HCT116 (cell line): ENCODE results near the gene FADS1. TPM values are rescaled to one million over a fixed set of nuclear protein-coding genes. Genes with fewer than 3 reads are reported as not detected.

ENCODE experiments used
- ATAC-seq: fragments of 200-7000 bp; cut with Tn5 transposase; 2 replicates; pipeline ENCODE4 v1.9.1; 2020; ENCODE audit warnings: mild to moderate bottlenecking, moderate library complexity
- BruUV-seq: library from RNA; stranded (reverse); fragments of 400-500 nt; replicated peaks from 2 replicates; lab custom pipeline; 2021; lab: Mats Ljungman, UMichigan
- CTCF ChIA-PET: fragments of 300-600 bp; sonication (Branson Sonifier 250); formaldehyde crosslinking; loops from one replicate; lab custom pipeline; 2021; ENCODE audit warnings: antibody characterized with exemption; lab: Charles Lee
- POLR2A ChIA-PET: fragments of 300-600, 350-600 bp; sonication (Branson Sonifier 250); formaldehyde crosslinking; loops from one replicate; lab custom pipeline; 2021; ENCODE audit warnings: antibody characterized with exemption; lab: Charles Lee
- RAD21 ChIA-PET, 2 experiments: fragments of 300-600 bp; sonication (Branson Sonifier 250); formaldehyde crosslinking; loops; one replicate each; lab custom pipeline; 2023; ENCODE audit warnings: low total read pairs in 2 of 2; ENCODE audit not compliant: uncharacterized antibody in 2 of 2, unreplicated experiment in 2 of 2, low non-redundant PET in 1 of 2; lab: Charles Lee
- DNase-seq: peaks from one replicate; pipeline ENCODE4 v3.0.0-alpha.2; 2010; ENCODE audit warnings: low read depth, low spot score
- H2AFZ ChIP-seq: fragments of 200-600 bp; shearing (Covaris generic), sonication (generic); 2 replicates; pipeline ENCODE4 v1.6.1; 2017; ENCODE audit warnings: low read depth, mixed run types, mixed read lengths, antibody characterized with exemption, low read length; ENCODE audit not compliant: poor library complexity, severe bottlenecking
- H3K27ac ChIP-seq: 2 replicates; pipeline ENCODE4 v1.5.1; 2012; ENCODE audit warnings: low read depth, low read length
- H3K27me3 ChIP-seq: fragments of 200-600 bp; sonication (generic); 2 replicates; pipeline ENCODE4 v1.6.1; 2016; ENCODE audit warnings: mixed run types, low read length, mixed read lengths; ENCODE audit not compliant: insufficient read depth
- H3K36me3 ChIP-seq, 2 experiments: fragments of 200-500 bp in 1 of 2; fragments of 200-600 bp in 1 of 2; sonication (Bioruptor generic) in 1 of 2; sonication (generic) in 1 of 2; 2 replicates each; pipeline versions ENCODE4 v1.5.1 to v1.6.1; 2014 to 2016; ENCODE audit warnings: low read length in 2 of 2, inconsistent platforms in 1 of 2, mixed read lengths in 1 of 2, mixed run types in 1 of 2; ENCODE audit not compliant: insufficient read depth in 2 of 2, control insufficient read depth in 1 of 2
- H3K4me1 ChIP-seq, 2 experiments: fragments of 200-600 bp in 1 of 2; sonication (generic) in 1 of 2; 2 replicates each; pipeline versions ENCODE4 v1.5.1 to v1.6.1; 2012 to 2017; ENCODE audit warnings: low read length in 2 of 2, inconsistent platforms in 1 of 2, mild to moderate bottlenecking in 1 of 2, mixed read lengths in 1 of 2, mixed run types in 1 of 2, moderate library complexity in 1 of 2; ENCODE audit not compliant: insufficient read depth in 2 of 2, control insufficient read depth in 1 of 2
- H3K4me2 ChIP-seq: fragments of 200-600 bp; sonication (generic); 2 replicates; pipeline ENCODE4 v1.6.1; 2017; ENCODE audit warnings: mixed run types, low read length, mixed read lengths
- H3K4me3 ChIP-seq, 2 experiments: fragments of 200-600 bp in 1 of 2; sonication (generic) in 1 of 2; replicated peaks in 1 of 2; 2 replicates each; pipeline ENCODE4 v1.5.1; 2011 to 2016; ENCODE audit warnings: low read length in 2 of 2, control low read depth in 1 of 2, low read depth in 1 of 2, mild to moderate bottlenecking in 1 of 2, mixed read lengths in 1 of 2, mixed run types in 1 of 2
- H3K79me2 ChIP-seq: fragments of 200-600 bp; sonication (generic); 2 replicates; pipeline ENCODE4 v1.6.1; 2017; ENCODE audit warnings: mild to moderate bottlenecking, mixed run types, low read length, moderate library complexity, mixed read lengths; ENCODE audit not compliant: insufficient read depth
- H3K9ac ChIP-seq: fragments of 200-600 bp; sonication (generic); 2 replicates; pipeline ENCODE4 v1.6.1; 2016; ENCODE audit warnings: low read length, mixed read lengths
- H3K9me2 ChIP-seq: fragments of 200-600 bp; sonication (generic), shearing (Covaris generic); 2 replicates; pipeline ENCODE4 v1.6.1; 2017; ENCODE audit warnings: mixed run types, mild to moderate bottlenecking, moderate library complexity; ENCODE audit not compliant: insufficient read depth
- H3K9me3 ChIP-seq, 2 experiments: fragments of 200-500 bp in 1 of 2; fragments of 200-600 bp in 1 of 2; sonication (Bioruptor generic) in 1 of 2; sonication (generic) in 1 of 2; 2 replicates each; pipeline ENCODE4 v1.6.1; 2014 to 2017; ENCODE audit warnings: low read length in 2 of 2, mixed read lengths in 2 of 2, inconsistent platforms in 1 of 2, low read depth in 1 of 2, mild to moderate bottlenecking in 1 of 2, mixed run types in 1 of 2, moderate library complexity in 1 of 2; ENCODE audit not compliant: control insufficient read depth in 1 of 2, insufficient read depth in 1 of 2
- H4K20me1 ChIP-seq: fragments of 200-600 bp; sonication (generic), shearing (Covaris generic); 2 replicates; pipeline ENCODE4 v1.6.1; 2017; ENCODE audit warnings: mixed run types, mild to moderate bottlenecking, moderate library complexity; ENCODE audit not compliant: insufficient read depth
- TCF7L2 ChIP-seq: IDR thresholded peaks from 2 replicates; pipeline ENCODE4 v1.7.0; 2011; ENCODE audit warnings: borderline replicate concordance, inconsistent platforms; ENCODE audit not compliant: insufficient read depth, insufficient read length; ENCODE audit errors: extremely low read depth
- YY1 ChIP-seq: IDR thresholded peaks from 2 replicates; pipeline ENCODE4 v1.6.1; 2011; ENCODE audit warnings: low read length, low read depth, moderate library complexity, mild to moderate bottlenecking; ENCODE audit not compliant: insufficient replicate concordance; ENCODE audit errors: extremely low read depth
- ZNF274 ChIP-seq: fragments of 200-500 bp; sonication (Bioruptor generic); IDR thresholded peaks from 2 replicates; pipeline ENCODE4 v1.6.1; 2014; ENCODE audit warnings: mild to moderate bottlenecking, low read depth, low read length, inconsistent platforms
- intact Hi-C: fragments of 100-400 bp; cut with micrococcal nuclease; formaldehyde crosslinking; loops from 2 replicates; pipeline ENCODE4 v1.10.0; 2022
- total RNA-seq: library from RNA; stranded (reverse); gene quantifications from one replicate; pipeline ENCODE4 v1.2.1, GENCODE V29; 2021; ENCODE audit not compliant: unreplicated experiment
- TF ChIP-seq, protein P1 (sequence below): IDR thresholded peaks from 2 replicates; pipeline ENCODE4 v1.6.1; 2012; ENCODE audit warnings: low read depth

FADS1 gene
- total RNA-seq, 1 experiment from 2014 or later, result 56.6 TPM

DNA sequence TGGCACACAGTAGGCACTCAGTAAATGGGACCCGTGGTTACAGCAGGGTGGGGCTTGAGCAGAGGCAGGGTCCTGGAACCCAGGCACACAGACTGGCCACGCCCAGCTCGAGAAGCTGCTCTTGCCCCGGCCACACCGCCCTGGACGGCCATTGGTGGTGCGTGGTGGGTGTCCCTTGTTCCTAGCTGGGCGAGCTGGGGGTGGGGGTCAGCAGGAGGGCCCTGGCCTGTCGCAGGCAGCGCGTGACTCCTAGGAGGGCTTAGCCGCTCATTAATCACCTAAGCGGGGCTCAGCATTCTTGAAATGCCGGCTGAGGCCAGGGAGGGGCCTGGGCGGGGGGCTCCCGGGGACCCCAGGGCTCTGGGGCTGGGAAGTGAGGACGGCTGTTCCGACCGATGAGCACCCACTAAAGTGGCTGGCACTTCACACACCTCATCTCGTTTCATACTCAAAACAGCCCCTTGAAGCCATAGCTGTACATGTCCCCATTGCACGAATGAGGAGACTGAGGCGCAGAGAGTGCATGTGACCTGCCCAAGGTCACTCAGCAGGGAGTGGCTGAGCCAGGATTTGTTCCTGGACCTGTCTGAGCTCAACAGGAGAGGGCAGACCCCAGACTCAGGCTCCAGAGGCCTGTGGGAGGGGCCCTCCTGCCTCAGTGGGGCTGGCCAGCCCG, 52.7 kb downstream of the FADS1 start:
- TF ChIP-seq YY1, result no peak
- no peak for TF ChIP-seq TCF7L2
- TF ChIP-seq, protein P1, sequence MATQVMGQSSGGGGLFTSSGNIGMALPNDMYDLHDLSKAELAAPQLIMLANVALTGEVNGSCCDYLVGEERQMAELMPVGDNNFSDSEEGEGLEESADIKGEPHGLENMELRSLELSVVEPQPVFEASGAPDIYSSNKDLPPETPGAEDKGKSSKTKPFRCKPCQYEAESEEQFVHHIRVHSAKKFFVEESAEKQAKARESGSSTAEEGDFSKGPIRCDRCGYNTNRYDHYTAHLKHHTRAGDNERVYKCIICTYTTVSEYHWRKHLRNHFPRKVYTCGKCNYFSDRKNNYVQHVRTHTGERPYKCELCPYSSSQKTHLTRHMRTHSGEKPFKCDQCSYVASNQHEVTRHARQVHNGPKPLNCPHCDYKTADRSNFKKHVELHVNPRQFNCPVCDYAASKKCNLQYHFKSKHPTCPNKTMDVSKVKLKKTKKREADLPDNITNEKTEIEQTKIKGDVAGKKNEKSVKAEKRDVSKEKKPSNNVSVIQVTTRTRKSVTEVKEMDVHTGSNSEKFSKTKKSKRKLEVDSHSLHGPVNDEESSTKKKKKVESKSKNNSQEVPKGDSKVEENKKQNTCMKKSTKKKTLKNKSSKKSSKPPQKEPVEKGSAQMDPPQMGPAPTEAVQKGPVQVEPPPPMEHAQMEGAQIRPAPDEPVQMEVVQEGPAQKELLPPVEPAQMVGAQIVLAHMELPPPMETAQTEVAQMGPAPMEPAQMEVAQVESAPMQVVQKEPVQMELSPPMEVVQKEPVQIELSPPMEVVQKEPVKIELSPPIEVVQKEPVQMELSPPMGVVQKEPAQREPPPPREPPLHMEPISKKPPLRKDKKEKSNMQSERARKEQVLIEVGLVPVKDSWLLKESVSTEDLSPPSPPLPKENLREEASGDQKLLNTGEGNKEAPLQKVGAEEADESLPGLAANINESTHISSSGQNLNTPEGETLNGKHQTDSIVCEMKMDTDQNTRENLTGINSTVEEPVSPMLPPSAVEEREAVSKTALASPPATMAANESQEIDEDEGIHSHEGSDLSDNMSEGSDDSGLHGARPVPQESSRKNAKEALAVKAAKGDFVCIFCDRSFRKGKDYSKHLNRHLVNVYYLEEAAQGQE, result no peak
- no peak for TF ChIP-seq ZNF274
- Histone ChIP-seq H3K9me3 (no peaks in the 10 kb centered on the region), H3K4me3 (no peak overlapping the region), H3K4me1 (peaks cover 11 to 32% of the 10 kb centered on the region in 2 experiments), H4K20me1 (no peaks in the 10 kb centered on the region), H3K4me2 (no peak overlapping the region), H3K27ac (no peak overlapping the region), H3K36me3 (no peaks in the 10 kb centered on the region), H2AFZ (no peak overlapping the region), H3K27me3 (no peaks in the 10 kb centered on the region), H3K9me2 (no peaks in the 10 kb centered on the region), H3K79me2 (peaks cover 15% of the 10 kb centered on the region; the same call in 1 of the 2 replicates), H3K9ac (no peak overlapping the region)
- intact Hi-C loops, result no loop called here
- RAD21 ChIA-PET, result no interaction called here
- CTCF ChIA-PET, result no interaction called here
- POLR2A ChIA-PET, result no interaction called here
- ATAC-seq (no peak), DNase-seq (no peak)
- BruUV-seq, result no TSS peak
